MM.1S (cell line): Measurements from ENCODE around the gene RCAN1.

ENCODE experiments used
- DNase-seq: peaks from one replicate; pipeline ENCODE4 v3.0.0-alpha.2; 2015
- H2AFZ ChIP-seq: fragments of 300-600 bp; sonication (generic); 2 replicates; pipeline ENCODE4 v1.6.0; 2016; ENCODE audit warnings: antibody characterized with exemption, low read length
- H3F3A ChIP-seq: fragments of 300-600 bp; sonication (generic); 2 replicates; pipeline ENCODE4 v1.6.1; 2016; ENCODE audit warnings: mild to moderate bottlenecking, antibody characterized with exemption, low read length, moderate library complexity, mixed read lengths; ENCODE audit not compliant: insufficient read depth
- H3K27ac ChIP-seq: fragments of 300-600 bp; sonication (generic); 2 replicates; pipeline ENCODE4 v1.5.1; 2016; ENCODE audit warnings: mild to moderate bottlenecking, low read length
- H3K27me3 ChIP-seq: fragments of 300-600 bp; sonication (generic); replicated peaks from 2 replicates; pipeline ENCODE4 v1.6.0; 2016; ENCODE audit warnings: low read length; ENCODE audit not compliant: insufficient read depth
- H3K36me3 ChIP-seq: fragments of 300-600 bp; sonication (generic); replicated peaks from 2 replicates; pipeline ENCODE4 v1.6.1; 2016; ENCODE audit warnings: mild to moderate bottlenecking, low read length, mixed read lengths; ENCODE audit not compliant: insufficient read depth
- H3K4me1 ChIP-seq: fragments of 300-600 bp; sonication (generic); 2 replicates; pipeline ENCODE4 v1.6.1; 2016; ENCODE audit warnings: low read length, mixed read lengths
- H3K4me2 ChIP-seq: fragments of 300-600 bp; sonication (generic); 2 replicates; pipeline ENCODE4 v1.6.0; 2016; ENCODE audit warnings: low read depth, low read length
- H3K4me3 ChIP-seq: fragments of 300-600 bp; sonication (generic); 2 replicates; pipeline ENCODE4 v1.5.1; 2016; ENCODE audit warnings: low read length, mixed read lengths
- H3K79me2 ChIP-seq: fragments of 300-600 bp; sonication (generic); 2 replicates; pipeline ENCODE4 v1.6.1; 2016; ENCODE audit warnings: mixed run types, low read length, mixed read lengths
- H3K9ac ChIP-seq: fragments of 300-600 bp; sonication (generic); 2 replicates; pipeline ENCODE4 v1.6.1; 2016; ENCODE audit warnings: low read length, mixed read lengths
- H3K9me2 ChIP-seq: fragments of 300-600 bp; sonication (generic); replicated peaks from 2 replicates; pipeline ENCODE4 v1.6.1; 2016; ENCODE audit warnings: mild to moderate bottlenecking, low read length, mixed read lengths; ENCODE audit not compliant: insufficient read depth
- H3K9me3 ChIP-seq: fragments of 300-600 bp; sonication (generic); replicated peaks from 2 replicates; pipeline ENCODE4 v1.6.1; 2016; ENCODE audit warnings: mild to moderate bottlenecking, low read length, mixed read lengths; ENCODE audit not compliant: insufficient read depth
- H4K20me1 ChIP-seq: fragments of 300-600 bp; sonication (generic); 2 replicates; pipeline ENCODE4 v1.6.1; 2016; ENCODE audit warnings: mild to moderate bottlenecking, low read length, moderate library complexity, mixed read lengths; ENCODE audit not compliant: insufficient read depth
- EZH2 ChIP-seq: fragments of 300-600 bp; sonication (generic); optimal IDR thresholded peaks from 2 replicates; pipeline ENCODE3; 2017; ENCODE audit warnings: low read depth, mild to moderate bottlenecking, antibody characterized with exemption, low read length, mixed read lengths
- EZH2phosphoT487 ChIP-seq: fragments of 300-600 bp; sonication (generic); IDR thresholded peaks from 2 replicates; pipeline ENCODE4 v1.6.1; 2018; ENCODE audit warnings: antibody characterized with exemption, low read length
- TF ChIP-seq, protein P1 (sequence below): fragments of 300-600 bp; sonication (generic); IDR thresholded peaks from 2 replicates; pipeline ENCODE4 v1.5.1; 2016; ENCODE audit warnings: antibody characterized with exemption, low read length, mixed read lengths

The RCAN1 gene

DNA sequence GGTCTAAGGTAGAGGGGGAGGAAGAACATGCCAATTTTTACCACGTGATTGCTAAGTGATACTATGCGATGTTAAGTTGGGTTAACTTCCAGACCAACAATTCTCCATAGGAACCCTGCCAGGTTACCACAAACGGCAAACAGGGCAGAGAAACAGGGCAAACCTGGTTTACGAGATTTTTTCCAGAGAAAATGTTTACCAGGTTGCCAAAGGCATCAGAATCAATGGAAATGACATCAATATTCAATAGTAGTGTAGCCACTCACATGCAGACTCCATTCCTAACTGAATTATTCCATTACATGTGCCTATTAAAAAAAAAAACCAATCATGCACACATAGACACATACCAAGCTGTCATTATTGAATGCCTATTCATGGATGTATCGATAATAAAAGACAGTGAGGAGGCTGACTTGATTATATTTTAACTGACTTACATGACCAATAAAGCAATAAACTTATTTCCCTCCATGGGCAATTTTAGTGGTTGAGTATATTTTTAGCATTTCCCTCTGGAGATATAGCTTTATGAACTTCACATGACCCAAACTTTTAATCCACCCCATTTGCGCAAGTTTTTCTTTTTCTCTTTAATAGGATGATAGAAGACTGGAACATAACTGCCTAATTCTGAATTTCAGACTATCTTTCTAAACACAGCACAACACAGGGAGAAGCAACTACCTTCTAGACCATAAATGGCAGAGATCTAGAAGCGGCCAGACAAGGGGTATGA, 62.4 kb downstream of the RCAN1 start:
- Histone ChIP-seq H3K9me2 (no peaks in the 10 kb centered on the region), H3K27me3 (no peaks in the 10 kb centered on the region), H2AFZ (no peak overlapping the region), H3K9ac (no peak overlapping the region), H3F3A (peaks cover 19% of the 10 kb centered on the region), H3K36me3 (no peaks in the 10 kb centered on the region), H3K27ac (no peak overlapping the region), H3K9me3 (no peaks in the 10 kb centered on the region), H3K79me2 (0 out of 2 replicates have a peak, but pooled peaks cover 16% of the 10 kb centered on the region), H3K4me3 (no peak overlapping the region), H3K4me1 (peaks cover 30% of the 10 kb centered on the region), H4K20me1 (no peaks in the 10 kb centered on the region), H3K4me2 (no peak overlapping the region)
- no peak for DNase-seq
- TF ChIP-seq EZH2phosphoT487, result no peak
- TF ChIP-seq, protein P1, sequence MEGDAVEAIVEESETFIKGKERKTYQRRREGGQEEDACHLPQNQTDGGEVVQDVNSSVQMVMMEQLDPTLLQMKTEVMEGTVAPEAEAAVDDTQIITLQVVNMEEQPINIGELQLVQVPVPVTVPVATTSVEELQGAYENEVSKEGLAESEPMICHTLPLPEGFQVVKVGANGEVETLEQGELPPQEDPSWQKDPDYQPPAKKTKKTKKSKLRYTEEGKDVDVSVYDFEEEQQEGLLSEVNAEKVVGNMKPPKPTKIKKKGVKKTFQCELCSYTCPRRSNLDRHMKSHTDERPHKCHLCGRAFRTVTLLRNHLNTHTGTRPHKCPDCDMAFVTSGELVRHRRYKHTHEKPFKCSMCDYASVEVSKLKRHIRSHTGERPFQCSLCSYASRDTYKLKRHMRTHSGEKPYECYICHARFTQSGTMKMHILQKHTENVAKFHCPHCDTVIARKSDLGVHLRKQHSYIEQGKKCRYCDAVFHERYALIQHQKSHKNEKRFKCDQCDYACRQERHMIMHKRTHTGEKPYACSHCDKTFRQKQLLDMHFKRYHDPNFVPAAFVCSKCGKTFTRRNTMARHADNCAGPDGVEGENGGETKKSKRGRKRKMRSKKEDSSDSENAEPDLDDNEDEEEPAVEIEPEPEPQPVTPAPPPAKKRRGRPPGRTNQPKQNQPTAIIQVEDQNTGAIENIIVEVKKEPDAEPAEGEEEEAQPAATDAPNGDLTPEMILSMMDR, result no peak
- TF ChIP-seq EZH2, result no peak

DNA sequence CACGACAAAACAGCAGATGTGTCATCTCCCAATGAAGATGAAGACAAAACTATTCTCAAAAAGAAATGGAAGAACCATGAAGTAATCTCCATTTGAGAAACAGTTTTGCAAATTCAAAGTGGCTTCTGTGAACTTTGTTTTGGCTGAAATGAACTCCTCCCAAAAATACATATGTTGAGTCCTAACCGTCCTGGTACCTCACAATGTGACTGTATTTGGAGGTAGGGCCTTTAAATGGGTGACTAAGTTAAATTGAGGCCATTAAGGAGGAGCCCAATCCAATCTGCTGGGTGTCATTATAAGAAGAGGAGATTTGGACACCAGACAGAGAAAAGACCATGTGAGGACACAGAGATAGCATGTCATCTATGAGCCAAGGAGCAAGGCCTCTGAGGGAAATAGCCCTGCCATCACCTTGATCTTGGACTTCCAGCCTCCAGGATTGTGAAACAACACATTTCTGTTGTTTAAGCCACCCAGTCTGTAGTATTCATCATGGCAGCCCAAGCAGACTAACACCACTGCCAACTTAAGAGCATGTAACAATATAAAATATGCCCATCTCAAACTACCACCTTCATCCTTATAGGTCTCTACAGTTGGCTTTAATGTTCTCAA, 64.6 kb downstream of the RCAN1 start:
- Histone ChIP-seq H3K9me3 (no peaks in the 10 kb centered on the region), H3K4me2 (no peak overlapping the region), H3K4me1 (peaks cover 44% of the 10 kb centered on the region), H3K36me3 (no peaks in the 10 kb centered on the region), H4K20me1 (no peaks in the 10 kb centered on the region), H3K9ac (no peak overlapping the region), H3K27ac (no peak overlapping the region), H3K79me2 (0 out of 2 replicates have a peak, but pooled peaks cover 16% of the 10 kb centered on the region), H3F3A (peaks cover 24% of the 10 kb centered on the region), H3K9me2 (no peaks in the 10 kb centered on the region), H2AFZ (no peak overlapping the region), H3K4me3 (no peak overlapping the region), H3K27me3 (no peaks in the 10 kb centered on the region)
- TF ChIP-seq, protein P1, result no peak
- no peak for TF ChIP-seq EZH2
- TF ChIP-seq EZH2phosphoT487, result no peak
- DNase-seq, result no peak

DNA sequence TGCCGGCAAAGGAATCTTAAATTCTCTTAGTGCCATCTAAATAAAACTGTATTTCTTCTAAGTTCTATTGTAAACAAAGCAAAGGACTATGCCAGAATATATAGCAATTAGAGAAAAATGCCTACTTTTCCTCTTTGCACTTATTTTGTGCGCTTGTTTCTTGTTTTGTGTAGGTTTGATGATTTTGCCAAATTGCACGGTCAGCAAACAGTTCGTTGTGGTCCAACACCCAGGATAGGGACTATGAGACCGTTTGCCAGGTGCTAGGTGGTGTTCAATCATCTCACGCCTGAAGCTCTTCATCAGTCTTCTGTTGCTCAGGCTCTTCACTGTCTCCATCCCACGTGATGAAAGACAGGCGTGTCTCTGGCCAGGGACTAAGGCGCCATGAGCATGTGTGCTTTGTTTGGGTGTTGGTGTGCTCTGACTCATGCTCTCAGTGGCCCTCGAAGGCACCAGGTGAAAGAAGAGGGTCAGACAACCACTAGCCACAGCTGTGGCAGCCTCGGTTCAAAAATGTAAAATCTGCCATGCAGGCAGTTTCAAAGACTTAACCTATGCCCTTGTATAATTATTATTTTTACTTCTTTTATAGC, 66.0 kb downstream of the RCAN1 start:
- no peak overlapping the region for H3K4me3 ChIP-seq
- H3F3A ChIP-seq, result peaks cover 23% of the 10 kb centered on the region
- H3K9me3 ChIP-seq, result no peaks in the 10 kb centered on the region
- no peaks in the 10 kb centered on the region for H3K27me3 ChIP-seq
- H2AFZ ChIP-seq, result no peak overlapping the region
- no peaks in the 10 kb centered on the region for H3K36me3 ChIP-seq
- H4K20me1 ChIP-seq, result no peaks in the 10 kb centered on the region
- DNase-seq, result peak; percentile 61
- H3K79me2 ChIP-seq, result 0 out of 2 replicates have a peak, but pooled peaks cover 16% of the 10 kb centered on the region
- no peak overlapping the region for H3K27ac ChIP-seq
- TF ChIP-seq EZH2phosphoT487 (no peak), EZH2 (no peak)
- TF ChIP-seq, protein P1, result no peak
- no peak overlapping the region for H3K9ac ChIP-seq
- peaks cover 50% of the 10 kb centered on the region for H3K4me1 ChIP-seq
- H3K9me2 ChIP-seq, result no peaks in the 10 kb centered on the region
- H3K4me2 ChIP-seq, result no peak overlapping the region
